OCI-LY3 (cell line): ENCODE measurements around the gene AGO3.
A peak's percentile ranks its signal among the peaks of the same experiment; 100 is the strongest.

Experiments used
- H2AFZ ChIP-seq: fragments of 200-600, 300-600 bp; shearing (Covaris generic); 2 replicates; pipeline ENCODE4 v1.6.0; 2014; ENCODE audit warnings: antibody characterized with exemption, low read depth, low read length
- H3K27ac ChIP-seq: fragments of 200-600, 300-600 bp; sonication (generic); 2 replicates; pipeline ENCODE4 v1.5.1; 2014; ENCODE audit warnings: mild to moderate bottlenecking, low read length, moderate library complexity, mixed read lengths
- H3K27me3 ChIP-seq: fragments of 200-600, 300-600 bp; sonication (generic); 2 replicates; pipeline ENCODE4 v1.6.1; 2014; ENCODE audit warnings: low read depth, low read length, mixed read lengths
- H3K36me3 ChIP-seq: fragments of 200-600, 300-600 bp; sonication (generic); replicated peaks from 2 replicates; pipeline ENCODE3; 2014; ENCODE audit warnings: low read depth, low read length, mixed read lengths
- H3K4me1 ChIP-seq: fragments of 300-600, 200-600 bp; sonication (generic); 2 replicates; pipeline ENCODE4 v1.6.1; 2014; ENCODE audit warnings: low read length, mixed read lengths
- H3K4me2 ChIP-seq: fragments of 200-600, 300-600 bp; sonication (generic); 2 replicates; pipeline ENCODE4 v1.6.1; 2014; ENCODE audit warnings: low read length, mixed read lengths
- H3K4me3 ChIP-seq: fragments of 300-600, 200-600 bp; sonication (generic); 2 replicates; pipeline ENCODE4 v1.5.1; 2014; ENCODE audit warnings: antibody characterized with exemption, mild to moderate bottlenecking, low read length, moderate library complexity
- H3K79me2 ChIP-seq: fragments of 300-600, 200-600 bp; shearing (Covaris generic); 2 replicates; pipeline ENCODE4 v1.6.1; 2014; ENCODE audit warnings: mild to moderate bottlenecking, low read length, mixed read lengths
- H3K9ac ChIP-seq: fragments of 300-600, 200-600 bp; shearing (Covaris generic); 2 replicates; pipeline ENCODE4 v1.6.0; 2014; ENCODE audit warnings: mild to moderate bottlenecking, low read length, moderate library complexity
- H3K9me3 ChIP-seq: fragments of 200-600, 300-600 bp; shearing (Covaris generic); 2 replicates; pipeline ENCODE4 v1.6.1; 2014; ENCODE audit warnings: low read length, mixed read lengths; ENCODE audit not compliant: insufficient read depth
- H4K20me1 ChIP-seq: fragments of 200-600, 300-600 bp; sonication (generic); 2 replicates; pipeline ENCODE4 v1.6.1; 2016; ENCODE audit warnings: low read length, mixed read lengths; ENCODE audit not compliant: insufficient read depth
- EZH2phosphoT487 ChIP-seq: fragments of 200-600 bp; shearing (Covaris generic); IDR thresholded peaks from 2 replicates; pipeline ENCODE4 v1.6.1; 2018; ENCODE audit warnings: antibody characterized with exemption, mixed run types, low read depth
- TF ChIP-seq, protein P1 (sequence below): fragments of 200-600, 300-600 bp; sonication (generic); IDR thresholded peaks from 2 replicates; pipeline ENCODE4 v1.5.1; 2014; ENCODE audit warnings: antibody characterized with exemption, low read length, low read depth

AGO3 gene

GRCh38 chr1:36098650-36099365 is 167.9 kb downstream of the AGO3 start:
- Histone ChIP-seq H3K9me3 (no peaks in the 10 kb centered on the region), H3K79me2 (no peaks in the 10 kb centered on the region), H3K4me2 (no peak overlapping the region), H3K4me3 (no peak overlapping the region), H2AFZ (no peak overlapping the region; the same call in 1 of the 2 replicates), H3K9ac (no peak overlapping the region), H3K27me3 (no peaks in the 10 kb centered on the region), H4K20me1 (no peaks in the 10 kb centered on the region), H3K27ac (no peak overlapping the region), H3K4me1 (peaks cover 3% of the 10 kb centered on the region; the same call in 1 of the 2 replicates), H3K36me3 (peaks cover 7% of the 10 kb centered on the region)
- TF ChIP-seq, protein P1, sequence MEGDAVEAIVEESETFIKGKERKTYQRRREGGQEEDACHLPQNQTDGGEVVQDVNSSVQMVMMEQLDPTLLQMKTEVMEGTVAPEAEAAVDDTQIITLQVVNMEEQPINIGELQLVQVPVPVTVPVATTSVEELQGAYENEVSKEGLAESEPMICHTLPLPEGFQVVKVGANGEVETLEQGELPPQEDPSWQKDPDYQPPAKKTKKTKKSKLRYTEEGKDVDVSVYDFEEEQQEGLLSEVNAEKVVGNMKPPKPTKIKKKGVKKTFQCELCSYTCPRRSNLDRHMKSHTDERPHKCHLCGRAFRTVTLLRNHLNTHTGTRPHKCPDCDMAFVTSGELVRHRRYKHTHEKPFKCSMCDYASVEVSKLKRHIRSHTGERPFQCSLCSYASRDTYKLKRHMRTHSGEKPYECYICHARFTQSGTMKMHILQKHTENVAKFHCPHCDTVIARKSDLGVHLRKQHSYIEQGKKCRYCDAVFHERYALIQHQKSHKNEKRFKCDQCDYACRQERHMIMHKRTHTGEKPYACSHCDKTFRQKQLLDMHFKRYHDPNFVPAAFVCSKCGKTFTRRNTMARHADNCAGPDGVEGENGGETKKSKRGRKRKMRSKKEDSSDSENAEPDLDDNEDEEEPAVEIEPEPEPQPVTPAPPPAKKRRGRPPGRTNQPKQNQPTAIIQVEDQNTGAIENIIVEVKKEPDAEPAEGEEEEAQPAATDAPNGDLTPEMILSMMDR, result no peak
- TF ChIP-seq EZH2phosphoT487, result no peak

GRCh38 chr1:36099681-36100341 is 168.9 kb downstream of the AGO3 start:
- H3K9me3 ChIP-seq, result no peaks in the 10 kb centered on the region
- H3K79me2 ChIP-seq, result no peaks in the 10 kb centered on the region
- peak overlapping the region; percentile 56; the same call in 1 of the 2 replicates for H2AFZ ChIP-seq
- H3K4me2 ChIP-seq, result peak overlapping the region; percentile 80
- no peaks in the 10 kb centered on the region for H3K36me3 ChIP-seq
- H3K4me1 ChIP-seq, result peaks cover 3% of the 10 kb centered on the region; the same call in 1 of the 2 replicates
- H3K4me3 ChIP-seq, result peak overlapping the region; percentile 62
- no peaks in the 10 kb centered on the region for H4K20me1 ChIP-seq
- no peak overlapping the region for H3K27ac ChIP-seq
- H3K27me3 ChIP-seq, result no peaks in the 10 kb centered on the region
- no peak for TF ChIP-seq EZH2phosphoT487
- TF ChIP-seq, protein P1, result peak; percentile 78
- no peak overlapping the region for H3K9ac ChIP-seq

DNA sequence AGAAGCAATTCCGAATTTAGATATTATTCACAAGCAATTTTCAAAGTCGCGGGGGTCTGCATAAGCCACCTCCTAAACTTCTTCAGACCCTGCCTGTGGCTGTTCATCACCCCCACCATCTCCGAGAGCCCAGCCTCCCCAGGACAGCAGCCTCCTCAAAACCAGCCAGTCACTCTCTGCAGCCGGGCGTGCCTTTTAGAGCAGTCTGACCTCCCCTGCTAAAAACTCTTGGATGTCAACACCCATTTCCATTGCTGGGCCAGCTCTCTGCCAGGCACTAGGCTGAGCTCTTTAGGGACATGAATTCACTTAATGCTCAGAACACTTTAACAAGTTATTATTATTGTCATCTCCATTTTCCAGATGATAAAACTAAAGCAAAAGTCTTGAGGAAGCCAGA is 169.5 kb downstream of the AGO3 start:
- H3K36me3 ChIP-seq, result no peaks in the 10 kb centered on the region
- H3K27ac ChIP-seq, result no peak overlapping the region
- H3K27me3 ChIP-seq, result no peaks in the 10 kb centered on the region
- H3K9me3 ChIP-seq, result no peaks in the 10 kb centered on the region
- no peak overlapping the region for H3K9ac ChIP-seq
- peak overlapping the region; percentile 56; the same call in 1 of the 2 replicates for H2AFZ ChIP-seq
- H3K4me1 ChIP-seq, result peaks cover 3% of the 10 kb centered on the region; the same call in 1 of the 2 replicates
- H3K79me2 ChIP-seq, result no peaks in the 10 kb centered on the region
- peak overlapping the region; percentile 62 for H3K4me3 ChIP-seq
- TF ChIP-seq EZH2phosphoT487, result no peak
- TF ChIP-seq, protein P1, result no peak
- peak overlapping the region; percentile 80 for H3K4me2 ChIP-seq
- H4K20me1 ChIP-seq, result no peaks in the 10 kb centered on the region

GRCh38 chr1:36101546-36101945 is 170.6 kb downstream of the AGO3 start:
- TF ChIP-seq, protein P1, result no peak
- no peak for TF ChIP-seq EZH2phosphoT487
- H2AFZ ChIP-seq, result no peak overlapping the region
- H3K9ac ChIP-seq, result no peak overlapping the region
- no peaks in the 10 kb centered on the region for H3K9me3 ChIP-seq
- no peak overlapping the region for H3K4me3 ChIP-seq
- no peaks in the 10 kb centered on the region for H3K36me3 ChIP-seq
- H3K27ac ChIP-seq, result no peak overlapping the region
- peaks cover 3% of the 10 kb centered on the region; the same call in 1 of the 2 replicates for H3K4me1 ChIP-seq
- H3K4me2 ChIP-seq, result no peak overlapping the region
- no peaks in the 10 kb centered on the region for H3K79me2 ChIP-seq
- no peaks in the 10 kb centered on the region for H3K27me3 ChIP-seq
- H4K20me1 ChIP-seq, result no peaks in the 10 kb centered on the region
